GM18868 (cell line): ENCODE measurements around the gene S100A14.

Experiments
- ATAC-seq: cut with Tn5 transposase; IDR thresholded peaks from one replicate; pipeline ENCODE4 v1.9.1; 2021; ENCODE audit warnings: mild to moderate bottlenecking, moderate library complexity; ENCODE audit not compliant: unreplicated experiment

The S100A14 gene

GRCh38 chr1:153617663-153618062 lies 1.5 kb upstream of the S100A14 start:
- ATAC-seq, result peak; percentile 62

- no peak for ATAC-seq
Measured at GRCh38 chr1:153616917-153617311, 789 bp upstream of the S100A14 start.

GRCh38 chr1:153615406-153615805 lies 719 bp downstream of the S100A14 start:
- no peak for ATAC-seq

GRCh38 chr1:153614906-153615305 lies 1.2 kb downstream of the S100A14 start:
- ATAC-seq, result no peak

GRCh38 chr1:153614189-153614900 lies 1.8 kb downstream of the S100A14 start:
- ATAC-seq, result no peak

GRCh38 chr1:153613406-153613805 lies 2.7 kb downstream of the S100A14 start:
- ATAC-seq, result no peak

- no peak for ATAC-seq
Measured at GRCh38 chr1:153612755-153613331, 3.3 kb downstream of the S100A14 start, which contains the start of gene S100A16. Gene S100A16, minus strand, starts transcription at chr1:153613137. Its CDS starts 4,986 bp downstream, at chr1:153608151.

GRCh38 chr1:153612111-153612754 lies 3.9 kb downstream of the S100A14 start:
- no peak for ATAC-seq

GRCh38 chr1:153611356-153611755 lies 4.8 kb downstream of the S100A14 start:
- ATAC-seq, result no peak

- ATAC-seq, result no peak
Measured at GRCh38 chr1:153610811-153611301, 5.3 kb downstream of the S100A14 start.

- ATAC-seq, result no peak
Measured at GRCh38 chr1:153610334-153610733, 5.8 kb downstream of the S100A14 start.

- no peak for ATAC-seq
Measured at GRCh38 chr1:153609585-153609907, 6.6 kb downstream of the S100A14 start.

GRCh38 chr1:153608742-153609584 lies 7.2 kb downstream of the S100A14 start:
- ATAC-seq, result no peak

GRCh38 chr1:153608089-153608682 lies 7.9 kb downstream of the S100A14 start:
- ATAC-seq, result no peak

GRCh38 chr1:153607381-153607780 lies 8.7 kb downstream of the S100A14 start:
- no peak for ATAC-seq

- ATAC-seq, result no peak
Measured at GRCh38 chr1:153606194-153606593, 9.9 kb downstream of the S100A14 start.

- ATAC-seq, result no peak
Measured at GRCh38 chr1:153602749-153603148, 13.4 kb downstream of the S100A14 start.

- no peak for ATAC-seq
Measured at GRCh38 chr1:153599847-153600246, 16.3 kb downstream of the S100A14 start.

- peak; percentile 95 for ATAC-seq
Measured at GRCh38 chr1:153598309-153599172, 17.6 kb downstream of the S100A14 start.

- no peak for ATAC-seq
Measured at GRCh38 chr1:153597206-153597605, 18.9 kb downstream of the S100A14 start.
